Stimulated activated CD8-positive, alpha-beta memory T cell treated with anti-CD3 and anti-CD28 coated beads, Interleukin-15, amount 100 ng/mL, for 4 hours (primary cell): Measurements from ENCODE around the gene SFT2D2.

Source experiments
- DNase-seq, 2 donors: peaks; one replicate each; pipeline ENCODE4 v3.0.0-alpha.2; 2020; ENCODE audit warnings: low read depth in 2 of 2

The SFT2D2 gene

GRCh38 chr1:168223261-168223660 lies 2.5 kb upstream of the SFT2D2 start:
- DNase-seq, result no peak

GRCh38 chr1:168223681-168224540 lies 1.9 kb upstream of the SFT2D2 start:
- DNase-seq, result no peak

GRCh38 chr1:168224991-168225390 lies 813 bp upstream of the SFT2D2 start:
- no peak for DNase-seq

- DNase-seq, result no peak
Measured at GRCh38 chr1:168227620-168228019, 1.8 kb downstream of the SFT2D2 start.

GRCh38 chr1:168229893-168230292 lies 4.1 kb downstream of the SFT2D2 start:
- DNase-seq, result no peak

- DNase-seq, result no peak
Measured at GRCh38 chr1:168230709-168231108, 4.9 kb downstream of the SFT2D2 start.

- no peak for DNase-seq
Measured at GRCh38 chr1:168234846-168235547, 9.2 kb downstream of the SFT2D2 start.

GRCh38 chr1:168235548-168235885 lies 9.7 kb downstream of the SFT2D2 start:
- DNase-seq, result no peak

- DNase-seq, result no peak
Measured at GRCh38 chr1:168235937-168236336, 10.1 kb downstream of the SFT2D2 start.

GRCh38 chr1:168236836-168237611 lies 11.2 kb downstream of the SFT2D2 start:
- DNase-seq, result no peak

GRCh38 chr1:168243198-168243597 lies 17.4 kb downstream of the SFT2D2 start:
- DNase-seq, result no peak

- no peak for DNase-seq
Measured at GRCh38 chr1:168243636-168244212, 17.9 kb downstream of the SFT2D2 start.

GRCh38 chr1:168245042-168245441 lies 19.2 kb downstream of the SFT2D2 start:
- DNase-seq, result no peak

GRCh38 chr1:168246506-168246905 lies 20.7 kb downstream of the SFT2D2 start:
- no peak for DNase-seq

- no peak for DNase-seq
Measured at GRCh38 chr1:168252204-168252733, 26.5 kb downstream of the SFT2D2 start.

- DNase-seq, result no peak
Measured at GRCh38 chr1:168256164-168256563, 30.4 kb downstream of the SFT2D2 start.

- no peak for DNase-seq
Measured at GRCh38 chr1:168257397-168257796, 31.6 kb downstream of the SFT2D2 start.

- no peak for DNase-seq
Measured at GRCh38 chr1:168259567-168259966, 33.8 kb downstream of the SFT2D2 start.

- DNase-seq, result no peak
Measured at GRCh38 chr1:168260393-168260792, 34.6 kb downstream of the SFT2D2 start.

- DNase-seq, result no peak
Measured at GRCh38 chr1:168261390-168261789, 35.6 kb downstream of the SFT2D2 start.

GRCh38 chr1:168263130-168263529 lies 37.3 kb downstream of the SFT2D2 start:
- DNase-seq, result no peak

- DNase-seq, result no peak
Measured at GRCh38 chr1:168264296-168264695, 38.5 kb downstream of the SFT2D2 start.
